ENCODE data around the gene CHRDL2.

DNA sequence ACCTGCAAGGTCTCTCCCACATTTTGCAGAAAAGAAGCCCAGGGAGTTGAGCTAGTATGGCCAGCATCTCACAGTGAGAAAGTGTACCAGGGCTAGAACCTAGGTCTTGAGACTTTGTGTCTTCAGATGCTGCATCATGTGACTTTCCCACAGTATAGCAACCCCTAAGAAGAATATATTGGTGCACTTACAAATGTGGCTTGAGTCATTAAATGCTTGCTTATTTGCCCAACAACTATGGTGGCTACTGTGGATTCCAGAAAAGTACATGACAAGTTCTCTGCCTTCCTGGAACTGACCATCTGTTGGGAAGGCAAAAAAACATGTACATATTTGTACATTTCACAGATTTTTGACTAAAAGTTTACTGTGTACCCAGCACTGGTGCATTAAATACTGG is 83.8 kb downstream of the CHRDL2 start:
- TF ChIP-seq EZH2phosphoT487 (IDR thresholded peaks at IDR 0.05; ENCODE audit: borderline replicate concordance, low read depth) (no peak), NFIC (IDR thresholded peaks at IDR 0.05; ENCODE audit: borderline replicate concordance) (no peak), GABPA (IDR thresholded peaks at IDR 0.05; ENCODE audit: low read depth) (no peak), REST (IDR thresholded peaks at IDR 0.05; ENCODE audit: low read depth, low read length) (no peak), POLR2AphosphoS5 (IDR thresholded peaks at IDR 0.05; ENCODE audit: low read depth, low read length) (no peak), EP300 (IDR thresholded peaks at IDR 0.05; ENCODE audit: borderline replicate concordance in 1 of 2, low read depth in 1 of 2, low read length in 1 of 2) (no peak), USF2 (IDR thresholded peaks at IDR 0.05; ENCODE audit: borderline replicate concordance, low read depth, low read length) (no peak)
- TF ChIP-seq, protein P1, sequence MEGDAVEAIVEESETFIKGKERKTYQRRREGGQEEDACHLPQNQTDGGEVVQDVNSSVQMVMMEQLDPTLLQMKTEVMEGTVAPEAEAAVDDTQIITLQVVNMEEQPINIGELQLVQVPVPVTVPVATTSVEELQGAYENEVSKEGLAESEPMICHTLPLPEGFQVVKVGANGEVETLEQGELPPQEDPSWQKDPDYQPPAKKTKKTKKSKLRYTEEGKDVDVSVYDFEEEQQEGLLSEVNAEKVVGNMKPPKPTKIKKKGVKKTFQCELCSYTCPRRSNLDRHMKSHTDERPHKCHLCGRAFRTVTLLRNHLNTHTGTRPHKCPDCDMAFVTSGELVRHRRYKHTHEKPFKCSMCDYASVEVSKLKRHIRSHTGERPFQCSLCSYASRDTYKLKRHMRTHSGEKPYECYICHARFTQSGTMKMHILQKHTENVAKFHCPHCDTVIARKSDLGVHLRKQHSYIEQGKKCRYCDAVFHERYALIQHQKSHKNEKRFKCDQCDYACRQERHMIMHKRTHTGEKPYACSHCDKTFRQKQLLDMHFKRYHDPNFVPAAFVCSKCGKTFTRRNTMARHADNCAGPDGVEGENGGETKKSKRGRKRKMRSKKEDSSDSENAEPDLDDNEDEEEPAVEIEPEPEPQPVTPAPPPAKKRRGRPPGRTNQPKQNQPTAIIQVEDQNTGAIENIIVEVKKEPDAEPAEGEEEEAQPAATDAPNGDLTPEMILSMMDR (IDR thresholded peaks at IDR 0.05) = no peak
